HG02588 (cell line): ENCODE results near the gene LRBA.

ENCODE experiments used
- ATAC-seq: cut with Tn5 transposase; IDR thresholded peaks from one replicate; pipeline ENCODE4 v1.9.1; 2021; ENCODE audit warnings: mild to moderate bottlenecking, moderate library complexity; ENCODE audit not compliant: unreplicated experiment

Gene LRBA

GRCh38 chr4:150315175-150315574 is 699.9 kb downstream of the LRBA start:
- no peak for ATAC-seq

- ATAC-seq: no peak
Measured at GRCh38 chr4:150314031-150314430, 701.1 kb downstream of the LRBA start.

- no peak for ATAC-seq
Measured at GRCh38 chr4:150310159-150310895, 704.8 kb downstream of the LRBA start.

GRCh38 chr4:150308824-150309472 is 706.1 kb downstream of the LRBA start:
- ATAC-seq: no peak

GRCh38 chr4:150306719-150307118 is 708.4 kb downstream of the LRBA start:
- no peak for ATAC-seq

GRCh38 chr4:150305995-150306394 is 709.1 kb downstream of the LRBA start:
- no peak for ATAC-seq

- no peak for ATAC-seq
Measured at GRCh38 chr4:150302553-150302952, 712.5 kb downstream of the LRBA start.

GRCh38 chr4:150299816-150300215 is 715.3 kb downstream of the LRBA start:
- ATAC-seq: no peak

GRCh38 chr4:150297861-150298474 is 717.1 kb downstream of the LRBA start:
- ATAC-seq: no peak

GRCh38 chr4:150289881-150290280 is 725.2 kb downstream of the LRBA start:
- no peak for ATAC-seq

GRCh38 chr4:150289198-150289597 is 725.9 kb downstream of the LRBA start:
- ATAC-seq: no peak

- ATAC-seq: no peak
Measured at GRCh38 chr4:150286656-150287055, 728.4 kb downstream of the LRBA start.

- no peak for ATAC-seq
Measured at GRCh38 chr4:150283689-150284088, 731.4 kb downstream of the LRBA start.

GRCh38 chr4:150280975-150281374 is 734.1 kb downstream of the LRBA start:
- no peak for ATAC-seq

- no peak for ATAC-seq
Measured at GRCh38 chr4:150280081-150280895, 734.8 kb downstream of the LRBA start.

- ATAC-seq: no peak
Measured at GRCh38 chr4:150278206-150278605, 736.9 kb downstream of the LRBA start.

- no peak for ATAC-seq
Measured at GRCh38 chr4:150268444-150268843, 746.6 kb downstream of the LRBA start.

- ATAC-seq: no peak
Measured at GRCh38 chr4:150265806-150266205, 749.3 kb downstream of the LRBA start.

GRCh38 chr4:150264595-150265161 is 750.4 kb downstream of the LRBA start:
- no peak for ATAC-seq

GRCh38 chr4:150262611-150263010 is 752.5 kb downstream of the LRBA start:
- no peak for ATAC-seq

GRCh38 chr4:150261571-150261970 is 753.5 kb downstream of the LRBA start:
- no peak for ATAC-seq
